Measurements from ENCODE around the gene GP2.
"Not testable (repeated sequence)": the region's sequence is repeated elsewhere in the genome, so short reads cannot be mapped to it uniquely, and the experiment has no call there.

- TF ChIP-seq, protein P1, sequence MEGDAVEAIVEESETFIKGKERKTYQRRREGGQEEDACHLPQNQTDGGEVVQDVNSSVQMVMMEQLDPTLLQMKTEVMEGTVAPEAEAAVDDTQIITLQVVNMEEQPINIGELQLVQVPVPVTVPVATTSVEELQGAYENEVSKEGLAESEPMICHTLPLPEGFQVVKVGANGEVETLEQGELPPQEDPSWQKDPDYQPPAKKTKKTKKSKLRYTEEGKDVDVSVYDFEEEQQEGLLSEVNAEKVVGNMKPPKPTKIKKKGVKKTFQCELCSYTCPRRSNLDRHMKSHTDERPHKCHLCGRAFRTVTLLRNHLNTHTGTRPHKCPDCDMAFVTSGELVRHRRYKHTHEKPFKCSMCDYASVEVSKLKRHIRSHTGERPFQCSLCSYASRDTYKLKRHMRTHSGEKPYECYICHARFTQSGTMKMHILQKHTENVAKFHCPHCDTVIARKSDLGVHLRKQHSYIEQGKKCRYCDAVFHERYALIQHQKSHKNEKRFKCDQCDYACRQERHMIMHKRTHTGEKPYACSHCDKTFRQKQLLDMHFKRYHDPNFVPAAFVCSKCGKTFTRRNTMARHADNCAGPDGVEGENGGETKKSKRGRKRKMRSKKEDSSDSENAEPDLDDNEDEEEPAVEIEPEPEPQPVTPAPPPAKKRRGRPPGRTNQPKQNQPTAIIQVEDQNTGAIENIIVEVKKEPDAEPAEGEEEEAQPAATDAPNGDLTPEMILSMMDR (IDR thresholded peaks at IDR 0.05), result not testable (repeated sequence)
- not testable (repeated sequence) for TF ChIP-seq POLR2A (IDR thresholded peaks at IDR 0.05)
These were observed 6.3 kb downstream of the GP2 start for GRCh38 chr16:20321051-20321450.
